Body of pancreas (tissue), 4 donors: ENCODE results near the gene PSMA3.

Source experiments
- CTCF ChIP-seq, 7 experiments: fragments of 450-650 bp in 4 of 7; fragments of 200-600 bp in 3 of 7; sonication (generic) in 3 of 7; IDR thresholded peaks; one replicate each; pipeline ENCODE4 v1.5.1; 2016 to 2019; ENCODE audit warnings: antibody characterized with exemption in 7 of 7
- POLR2A ChIP-seq, 3 donors: fragments of 450-650 bp; IDR thresholded peaks; one replicate each; pipeline ENCODE4 v1.6.1; 2016; ENCODE audit warnings: antibody characterized with exemption in 3 of 3, mild to moderate bottlenecking in 2 of 3

GRCh38 chr14:58272588-58273372, 28.1 kb downstream of the PSMA3 start:
- peak in 5 of 7 experiments; percentile 12 to 42 (median 31) for TF ChIP-seq CTCF (IDR thresholded peaks at IDR 0.05)
- no peak for TF ChIP-seq POLR2A (IDR thresholded peaks at IDR 0.05)
